Gastrocnemius medialis (tissue), 4 donors: Measurements from ENCODE around the gene KLHL26. TPM values are rescaled to one million over a fixed set of nuclear protein-coding genes. Genes with fewer than 3 reads are reported as not detected.

Source experiments
- ATAC-seq, 2 donors: fragments of 150-250 bp; one replicate each; pipeline ENCODE4 v1.9.1; 2016
- DNase-seq, 2 donors: peaks; one replicate each; pipeline ENCODE4 v3.0.0-alpha.2; 2019
- H3K27ac ChIP-seq, 4 donors: fragments of 200-600 bp; sonication (generic); 1 replicate in 1 of 4; 2 replicates in 3 of 4; pipeline ENCODE4 v1.5.1; 2016 to 2018; ENCODE audit warnings: mild to moderate bottlenecking in 2 of 4, moderate library complexity in 1 of 4
- H3K27me3 ChIP-seq, 3 donors: fragments of 200-600 bp; sonication (generic) in 2 of 3; 1 replicate in 1 of 3; 2 replicates in 2 of 3; pipeline versions ENCODE4 v1.5.1 to v1.6.0; 2016 to 2019; ENCODE audit warnings: mild to moderate bottlenecking in 1 of 3, moderate library complexity in 1 of 3
- H3K36me3 ChIP-seq, 2 donors: fragments of 200-600 bp; sonication (generic) in 1 of 2; one replicate each; pipeline ENCODE4 v1.5.1; 2017 to 2018
- H3K4me1 ChIP-seq, 2 donors: fragments of 200-600 bp; sonication (generic) in 1 of 2; one replicate each; pipeline ENCODE4 v1.5.1; 2016 to 2017; ENCODE audit warnings: mild to moderate bottlenecking in 2 of 2
- H3K4me3 ChIP-seq, 4 donors: fragments of 200-600 bp; sonication (generic) in 3 of 4; 1 replicate in 1 of 4; 2 replicates in 3 of 4; pipeline ENCODE4 v1.5.1; 2016 to 2019; ENCODE audit warnings: mild to moderate bottlenecking in 2 of 4
- H3K9me3 ChIP-seq, 3 donors: fragments of 200-600 bp; sonication (generic) in 2 of 3; 1 replicate in 1 of 3; 2 replicates in 2 of 3; pipeline ENCODE4 v1.5.1; 2016 to 2019
- CTCF ChIP-seq, 5 experiments: fragments of 450-650 bp in 3 of 5; fragments of 200-600 bp in 2 of 5; sonication (generic) in 2 of 5; IDR thresholded peaks in 4 of 5; conservative IDR thresholded peaks in 1 of 5; 1 replicate in 4 of 5; 2 replicates in 1 of 5; pipeline ENCODE4 v1.5.1; 2016 to 2019; ENCODE audit warnings: antibody characterized with exemption in 5 of 5, mild to moderate bottlenecking in 3 of 5, moderate library complexity in 3 of 5
- POLR2A ChIP-seq, 2 donors: fragments of 450-650 bp; IDR thresholded peaks; one replicate each; pipeline ENCODE4 v1.6.1; 2017; ENCODE audit warnings: antibody characterized with exemption in 2 of 2, mild to moderate bottlenecking in 2 of 2, moderate library complexity in 2 of 2
- in situ Hi-C, 4 donors: fragments of 200-750 bp; cut with MboI; loops; one replicate each; pipeline versions ENCODE4 v1.15.0 to v1.8.0; 2017; ENCODE audit warnings: low sequenced_read_pairs in 4 of 4
- intact Hi-C: fragments of 100-400 bp; cut with DNase I; formaldehyde crosslinking; loops from one replicate; pipeline ENCODE4 v1.15.1; 2023; ENCODE audit warnings: low total_unique reads
- total RNA-seq, 4 donors: library from RNA; depleted of rRNA; stranded (reverse); fragments of >200 nt; gene quantifications; one replicate each; pipeline versions ENCODE4 v1.1.0 to v1.2.3, GENCODE V29; 2016

KLHL26 gene
- total RNA-seq, 4 donors from 2014 or later: 5.2 to 12.0 (median 7.3) TPM

DNA sequence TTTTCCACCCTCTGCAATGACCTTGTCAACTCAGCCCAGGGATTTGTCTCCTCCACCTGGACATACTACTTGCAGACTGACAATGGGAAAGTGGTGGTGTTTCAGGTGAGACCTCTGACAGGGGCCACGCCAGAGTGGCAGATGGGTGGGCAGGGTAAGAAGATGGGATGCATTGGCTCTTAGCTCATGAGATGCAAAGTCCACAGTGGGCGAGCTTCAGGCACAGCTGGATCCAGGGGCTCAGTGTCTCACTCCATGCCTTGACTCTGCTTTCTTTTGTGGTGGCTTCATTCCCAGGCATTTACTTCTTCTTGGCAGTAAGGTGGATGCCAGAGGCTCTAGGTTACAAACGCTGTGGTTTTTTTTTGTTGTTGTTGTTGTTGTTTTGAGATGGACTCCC lies 20.8 kb upstream of the KLHL26 start:
- TF ChIP-seq POLR2A (IDR thresholded peaks at IDR 0.05) (no peak), CTCF (IDR thresholded peaks at IDR 0.05 in 4 of 5, conservative IDR thresholded peaks at IDR 0.05 in 1 of 5) (no peak)
- Histone ChIP-seq H3K9me3 (no peaks in the 10 kb centered on the region), H3K27ac (no peak overlapping the region), H3K4me3 (no peak overlapping the region), H3K4me1 (peaks cover 0 to 17% of the 10 kb centered on the region in 2 donors), H3K27me3 (peaks cover 37 to 45% (median 37%) of the 10 kb centered on the region in 3 donors), H3K36me3 (no peaks in the 10 kb centered on the region)
- in situ Hi-C loops (no loop called here), intact Hi-C loops (no loop called here)
- ATAC-seq: no peak
- no peak for DNase-seq

- Histone ChIP-seq H3K4me3 (no peak overlapping the region), H3K36me3 (no peaks in the 10 kb centered on the region), H3K4me1 (peaks cover 0 to 5% of the 10 kb centered on the region in 2 donors), H3K9me3 (no peaks in the 10 kb centered on the region), H3K27me3 (peaks cover 21 to 30% (median 23%) of the 10 kb centered on the region in 3 donors), H3K27ac (no peak overlapping the region)
- DNase-seq: no peak
- TF ChIP-seq POLR2A (IDR thresholded peaks at IDR 0.05) (no peak), CTCF (IDR thresholded peaks at IDR 0.05 in 4 of 5, conservative IDR thresholded peaks at IDR 0.05 in 1 of 5) (no peak)
- no peak for ATAC-seq
- in situ Hi-C loops: no loop called here
- intact Hi-C loops: no loop called here
Observed at GRCh38 chr19:18617562-18617961, 19.3 kb upstream of the KLHL26 start.

GRCh38 chr19:18618236-18618635 lies 18.6 kb upstream of the KLHL26 start:
- peaks cover 15 to 25% (median 16%) of the 10 kb centered on the region in 3 donors for H3K27me3 ChIP-seq
- H3K36me3 ChIP-seq: no peaks in the 10 kb centered on the region
- H3K4me1 ChIP-seq: peaks cover 0 to under 1% of the 10 kb centered on the region in 2 donors
- no peak overlapping the region for H3K4me3 ChIP-seq
- in situ Hi-C loops: no loop called here
- intact Hi-C loops: no loop called here
- DNase-seq: no peak
- no peak overlapping the region for H3K27ac ChIP-seq
- no peaks in the 10 kb centered on the region for H3K9me3 ChIP-seq
- ATAC-seq: no peak
- TF ChIP-seq POLR2A (IDR thresholded peaks at IDR 0.05): no peak
- TF ChIP-seq CTCF (IDR thresholded peaks at IDR 0.05 in 4 of 5, conservative IDR thresholded peaks at IDR 0.05 in 1 of 5): no peak

DNA sequence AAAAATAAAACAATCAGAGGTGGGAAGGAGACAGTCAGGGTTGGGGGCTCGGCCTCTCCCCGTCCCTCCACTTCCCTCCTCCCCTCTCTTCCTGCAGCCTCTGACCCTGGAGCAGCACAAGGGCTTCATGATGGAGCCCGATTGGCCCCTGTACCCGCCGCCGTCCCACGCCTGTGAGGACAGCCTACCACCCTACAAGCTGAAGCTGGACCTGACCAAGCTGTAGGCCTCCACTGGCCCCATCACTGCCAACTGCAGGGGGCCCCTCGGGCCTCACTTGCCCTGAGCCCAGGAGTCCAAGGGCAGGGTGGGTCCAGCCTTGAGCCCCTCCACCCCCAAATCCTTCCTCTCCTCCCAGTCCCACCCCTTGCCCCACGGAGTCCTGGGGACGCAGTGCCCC lies 16.5 kb upstream of the KLHL26 start:
- H3K27me3 ChIP-seq: peaks cover 0 to 9% (median 3%) of the 10 kb centered on the region in 3 donors
- intact Hi-C loops: no loop called here
- in situ Hi-C loops: no loop called here
- H3K27ac ChIP-seq: no peak overlapping the region
- no peak overlapping the region for H3K4me3 ChIP-seq
- TF ChIP-seq POLR2A (IDR thresholded peaks at IDR 0.05) (no peak), CTCF (IDR thresholded peaks at IDR 0.05 in 4 of 5, conservative IDR thresholded peaks at IDR 0.05 in 1 of 5) (no peak)
- no peaks in the 10 kb centered on the region for H3K9me3 ChIP-seq
- ATAC-seq: no peak
- no peaks in the 10 kb centered on the region for H3K36me3 ChIP-seq
- no peaks in the 10 kb centered on the region for H3K4me1 ChIP-seq
- DNase-seq: no peak

GRCh38 chr19:18620902-18621301 lies 15.9 kb upstream of the KLHL26 start:
- H3K4me1 ChIP-seq: no peaks in the 10 kb centered on the region
- H3K4me3 ChIP-seq: no peak overlapping the region
- H3K9me3 ChIP-seq: no peaks in the 10 kb centered on the region
- no peaks in the 10 kb centered on the region for H3K36me3 ChIP-seq
- TF ChIP-seq POLR2A (IDR thresholded peaks at IDR 0.05): no peak
- TF ChIP-seq CTCF (IDR thresholded peaks at IDR 0.05 in 4 of 5, conservative IDR thresholded peaks at IDR 0.05 in 1 of 5): no peak
- H3K27ac ChIP-seq: no peak overlapping the region
- intact Hi-C loops: no loop called here
- ATAC-seq (no peak), DNase-seq (no peak)
- in situ Hi-C loops: no loop called here
- peaks cover 0 to 9% (median 3%) of the 10 kb centered on the region in 3 donors for H3K27me3 ChIP-seq
